HEK293 (cell line): ENCODE data around the gene SLC2A6.

Experiments
- CTCF ChIP-seq: fragments of 450-650 bp; formaldehyde crosslinking; IDR thresholded peaks from 2 replicates; pipeline ENCODE4 v1.5.1; 2016; ENCODE audit warnings: missing biosample characterization, missing genetic modification characterization
- KLF1 ChIP-seq: fragments of 450-650 bp; formaldehyde crosslinking; IDR thresholded peaks from 2 replicates; pipeline ENCODE4 v1.5.1; 2016; ENCODE audit warnings: missing biosample characterization, missing genetic modification characterization
- PBX3 ChIP-seq: sonication (generic); formaldehyde crosslinking; IDR thresholded peaks from 2 replicates; pipeline ENCODE4 v1.8.1; 2022; ENCODE audit warnings: mild to moderate bottlenecking, moderate library complexity, missing genetic modification reagents
- YY1 ChIP-seq: fragments of 450-650 bp; formaldehyde crosslinking; IDR thresholded peaks from 2 replicates; pipeline ENCODE4 v1.5.1; 2018; ENCODE audit warnings: missing biosample characterization, missing genetic modification characterization
- ZFP41 ChIP-seq: fragments of 450-650 bp; formaldehyde crosslinking; IDR thresholded peaks from 2 replicates; pipeline ENCODE4 v1.5.1; 2016; ENCODE audit warnings: missing biosample characterization, missing genetic modification characterization, borderline replicate concordance
- ZNF202 ChIP-seq: fragments of 450-650 bp; formaldehyde crosslinking; IDR thresholded peaks from 2 replicates; pipeline ENCODE4 v1.5.1; 2016; ENCODE audit warnings: missing biosample characterization, missing genetic modification characterization, borderline replicate concordance
- ZNF24 ChIP-seq: fragments of 450-650 bp; formaldehyde crosslinking; IDR thresholded peaks from 2 replicates; pipeline ENCODE4 v1.5.1; 2016; ENCODE audit warnings: missing biosample characterization, missing genetic modification characterization
- ZNF449 ChIP-seq: fragments of 450-650 bp; formaldehyde crosslinking; IDR thresholded peaks from 2 replicates; pipeline ENCODE4 v1.5.1; 2017; ENCODE audit warnings: missing biosample characterization, mild to moderate bottlenecking, missing genetic modification characterization, moderate library complexity
- ZNF48 ChIP-seq: fragments of 450-650 bp; formaldehyde crosslinking; IDR thresholded peaks from 2 replicates; pipeline ENCODE4 v1.5.1; 2016; ENCODE audit warnings: missing biosample characterization, missing genetic modification characterization
- ZNF561 ChIP-seq: fragments of 450-650 bp; IDR thresholded peaks from 2 replicates; pipeline ENCODE4 v1.5.1; 2018; ENCODE audit warnings: missing biosample characterization, missing genetic modification characterization, borderline replicate concordance
- ZNF600 ChIP-seq: fragments of 450-650 bp; formaldehyde crosslinking; IDR thresholded peaks from 2 replicates; pipeline ENCODE4 v1.5.1; 2016; ENCODE audit warnings: missing biosample characterization, missing genetic modification characterization
- ZNF792 ChIP-seq: fragments of 450-650 bp; formaldehyde crosslinking; IDR thresholded peaks from 2 replicates; pipeline ENCODE4 v1.5.1; 2016; ENCODE audit warnings: missing biosample characterization, missing genetic modification characterization

GRCh38 chr9:133470988-133471387 is 7.9 kb downstream of the SLC2A6 start:
- TF ChIP-seq YY1 (tag by site-specific recombination) (no peak), PBX3 (CRISPR knock-in tag) (no peak), CTCF (tag by site-specific recombination) (no peak), ZFP41 (no peak), ZNF561 (tag by site-specific recombination) (no peak), ZNF202 (tag by site-specific recombination) (no peak), ZNF24 (tag by site-specific recombination) (no peak), KLF1 (tag by site-specific recombination) (no peak), ZNF792 (tag by site-specific recombination) (no peak), ZNF449 (0 out of 2 replicates have a peak, but pooled peaks have one; percentile 38), ZNF600 (tag by site-specific recombination) (no peak), ZNF48 (tag by site-specific recombination) (no peak)
